Skeletal muscle tissue (tissue), 4 donors: ENCODE results near the gene HEXIM1. TPM values are rescaled to one million over a fixed set of nuclear protein-coding genes. Genes with fewer than 3 reads are reported as not detected.

Source experiments
- H3K27ac ChIP-seq: one replicate; pipeline ENCODE4 v1.7.0; 2013; ENCODE audit warnings: mild to moderate bottlenecking, low read depth, low read length, inconsistent platforms
- H3K27me3 ChIP-seq, 3 donors: one replicate each; pipeline ENCODE4 v1.7.0; 2013; ENCODE audit warnings: low read length in 3 of 3; ENCODE audit not compliant: control insufficient read depth in 3 of 3, insufficient read depth in 3 of 3
- H3K36me3 ChIP-seq, 3 donors: one replicate each; pipeline ENCODE4 v1.7.0; 2013; ENCODE audit warnings: low read length in 3 of 3; ENCODE audit not compliant: control insufficient read depth in 3 of 3, insufficient read depth in 3 of 3
- H3K4me1 ChIP-seq, 3 donors: one replicate each; pipeline ENCODE4 v1.7.0; 2013; ENCODE audit warnings: low read length in 3 of 3, mild to moderate bottlenecking in 3 of 3; ENCODE audit not compliant: control insufficient read depth in 3 of 3, insufficient read depth in 3 of 3
- H3K4me3 ChIP-seq, 3 donors: one replicate each; pipeline ENCODE4 v1.7.0; 2013; ENCODE audit warnings: low read length in 3 of 3
- H3K9ac ChIP-seq, 3 donors: one replicate each; pipeline ENCODE4 v1.7.0; 2013; ENCODE audit warnings: low read length in 3 of 3, mild to moderate bottlenecking in 3 of 3, moderate library complexity in 2 of 3, low read depth in 1 of 3
- H3K9me3 ChIP-seq, 3 donors: one replicate each; pipeline ENCODE4 v1.7.0; 2013; ENCODE audit warnings: low read length in 3 of 3; ENCODE audit not compliant: control insufficient read depth in 3 of 3
- total RNA-seq: library from RNA; depleted of rRNA; stranded (reverse); fragments of >200 nt; gene quantifications from one replicate; pipeline ENCODE4 v1.2.3, GENCODE V29; 2014
- donor health status: Osteomylitis.

Gene HEXIM1
- total RNA-seq, 1 donor from 2014 or later = 14.6 TPM

GRCh38 chr17:45150911-45151809, 2.9 kb downstream of the HEXIM1 start:
- Histone ChIP-seq H3K9me3 (no peaks in the 10 kb centered on the region), H3K27me3 (no peaks in the 10 kb centered on the region), H3K9ac (peak overlapping the region; percentile 93 to 99 (median 98)), H3K4me3 (peak overlapping the region; percentile 96 to 97 (median 96)), H3K36me3 (peaks cover 0 to 3% (median 0%) of the 10 kb centered on the region in 3 donors), H3K27ac (peak overlapping the region; percentile 79), H3K4me1 (peaks cover 27 to 43% (median 29%) of the 10 kb centered on the region in 3 donors)

- no peaks in the 10 kb centered on the region for H3K27me3 ChIP-seq
- peaks cover 36 to 49% (median 38%) of the 10 kb centered on the region in 3 donors for H3K4me1 ChIP-seq
- peaks cover 0 to 2% (median 0%) of the 10 kb centered on the region in 3 donors for H3K36me3 ChIP-seq
- no peak overlapping the region for H3K4me3 ChIP-seq
- H3K27ac ChIP-seq = no peak overlapping the region
- no peak overlapping the region for H3K9ac ChIP-seq
- H3K9me3 ChIP-seq = no peaks in the 10 kb centered on the region
These were observed 6.8 kb downstream of the HEXIM1 start for GRCh38 chr17:45155029-45155428.

- Histone ChIP-seq H3K4me1 (peaks cover 37 to 52% (median 38%) of the 10 kb centered on the region in 3 donors), H3K27me3 (no peaks in the 10 kb centered on the region), H3K9me3 (no peaks in the 10 kb centered on the region), H3K36me3 (peaks cover 0 to 2% (median 0%) of the 10 kb centered on the region in 3 donors), H3K27ac (peak overlapping the region; percentile 21), H3K4me3 (no peak overlapping the region), H3K9ac (no peak overlapping the region)
These were observed 7.2 kb downstream of the HEXIM1 start for GRCh38 chr17:45155483-45155882.

GRCh38 chr17:45156242-45156641, 8.0 kb downstream of the HEXIM1 start:
- Histone ChIP-seq H3K27me3 (no peaks in the 10 kb centered on the region), H3K36me3 (peaks cover 0 to 6% (median 0%) of the 10 kb centered on the region in 3 donors), H3K4me1 (peaks cover 31 to 55% (median 34%) of the 10 kb centered on the region in 3 donors), H3K9me3 (no peaks in the 10 kb centered on the region), H3K4me3 (no peak overlapping the region), H3K9ac (no peak overlapping the region), H3K27ac (peak overlapping the region; percentile 21)

GRCh38 chr17:45160447-45161287, 12.4 kb downstream of the HEXIM1 start:
- Histone ChIP-seq H3K27me3 (no peaks in the 10 kb centered on the region), H3K4me1 (peaks cover 29 to 52% (median 30%) of the 10 kb centered on the region in 3 donors)

GRCh38 chr17:45161288-45162024, 13.2 kb downstream of the HEXIM1 start, which contains the start of gene HEXIM2:
TSS of gene HEXIM2 (plus strand) at chr17:45161875. CDS start at chr17:45162794, 919 bp downstream.
- Histone ChIP-seq H3K4me1 (peaks cover 25 to 48% (median 29%) of the 10 kb centered on the region in 3 donors), H3K27ac (peak within 1 kb of the TSS; percentile 100), H3K9ac (peak within 1 kb of the TSS; percentile 97 to 100 (median 100)), H3K36me3 (peaks cover 8 to 10% (median 9%) of the 10 kb centered on the region in 3 donors), H3K27me3 (no peaks in the 10 kb centered on the region), H3K4me3 (peak within 1 kb of the TSS; percentile 96 to 98 (median 98)), H3K9me3 (no peaks in the 10 kb centered on the region)

More at GRCh38 chr17:45160447-45161287, 12.4 kb downstream of the HEXIM1 start:
- Histone ChIP-seq H3K36me3 (peaks cover 8 to 11% (median 10%) of the 10 kb centered on the region in 3 donors), H3K9ac (peak overlapping the region; percentile 97 to 100 (median 100)), H3K9me3 (no peaks in the 10 kb centered on the region), H3K4me3 (peak overlapping the region; percentile 96 to 98 (median 98)), H3K27ac (peak overlapping the region; percentile 100)

GRCh38 chr17:45162025-45162687, 13.9 kb downstream of the HEXIM1 start:
- Histone ChIP-seq H3K36me3 (peaks cover 8 to 10% (median 9%) of the 10 kb centered on the region in 3 donors), H3K4me1 (peaks cover 25 to 47% (median 29%) of the 10 kb centered on the region in 3 donors), H3K9me3 (no peaks in the 10 kb centered on the region), H3K9ac (peak overlapping the region; percentile 34 to 90 (median 84)), H3K4me3 (peak overlapping the region; percentile 90 to 91 (median 91)), H3K27ac (peak overlapping the region; percentile 22), H3K27me3 (no peaks in the 10 kb centered on the region)

- Histone ChIP-seq H3K9ac (no peak overlapping the region), H3K4me1 (peaks cover 11 to 21% (median 12%) of the 10 kb centered on the region in 3 donors), H3K36me3 (peaks cover 10 to 19% (median 15%) of the 10 kb centered on the region in 3 donors), H3K27me3 (no peaks in the 10 kb centered on the region), H3K9me3 (no peaks in the 10 kb centered on the region), H3K4me3 (no peak overlapping the region), H3K27ac (no peak overlapping the region)
These were observed 16.5 kb downstream of the HEXIM1 start for GRCh38 chr17:45164734-45165269.
